Astrocyte of the cerebellum (primary cell): ENCODE data around the gene CHDH.

Experiments used
- DNase-seq: peaks from one replicate; pipeline ENCODE4 v3.0.0-alpha.2; 2011; ENCODE audit warnings: low read depth
- H3K4me3 ChIP-seq: 2 replicates; pipeline ENCODE4 v1.5.1; 2011; ENCODE audit warnings: mild to moderate bottlenecking, low read depth, low read length, moderate library complexity
- in situ Hi-C: cut with HindIII; loops from 2 replicates; pipeline ENCODE4 v1.10.0; 2017; ENCODE audit warnings: low sequenced_read_pairs
- TF ChIP-seq, protein P1 (sequence below): IDR thresholded peaks from 2 replicates; pipeline ENCODE4 v1.5.1; 2012; ENCODE audit warnings: low read length, low read depth, moderate library complexity, mild to moderate bottlenecking; ENCODE audit errors: missing control alignments

Gene CHDH

DNA sequence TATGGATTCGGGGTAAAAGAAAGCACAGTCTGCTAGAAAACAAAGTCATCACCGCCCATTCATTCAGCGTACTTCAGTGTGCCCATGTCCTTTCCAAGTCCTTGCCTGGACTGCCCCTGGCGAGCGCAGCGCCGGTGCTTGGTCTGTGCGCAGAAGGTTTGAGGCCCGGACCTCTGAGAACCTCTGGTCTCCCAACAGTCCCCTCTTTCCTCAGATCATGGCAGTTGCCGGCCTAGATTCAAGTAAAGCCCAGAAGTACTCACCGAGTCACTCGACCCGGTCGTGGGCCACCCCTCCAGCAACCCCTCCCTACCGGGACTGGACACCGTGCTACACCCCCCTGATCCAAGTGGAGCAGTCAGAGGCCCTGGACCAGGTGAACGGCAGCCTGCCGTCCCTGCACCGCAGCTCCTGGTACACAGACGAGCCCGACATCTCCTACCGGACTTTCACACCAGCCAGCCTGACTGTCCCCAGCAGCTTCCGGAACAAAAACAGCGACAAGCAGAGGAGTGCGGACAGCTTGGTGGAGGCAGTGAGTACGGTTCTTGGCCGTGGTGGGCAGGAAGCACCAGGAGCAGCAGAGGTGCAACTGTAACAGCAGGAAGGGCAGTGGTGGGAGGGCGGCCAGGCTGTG, 36.3 kb downstream of the CHDH start:
- no peak for DNase-seq
- in situ Hi-C loops: no loop called here
- no peak overlapping the region for H3K4me3 ChIP-seq
- TF ChIP-seq, protein P1, sequence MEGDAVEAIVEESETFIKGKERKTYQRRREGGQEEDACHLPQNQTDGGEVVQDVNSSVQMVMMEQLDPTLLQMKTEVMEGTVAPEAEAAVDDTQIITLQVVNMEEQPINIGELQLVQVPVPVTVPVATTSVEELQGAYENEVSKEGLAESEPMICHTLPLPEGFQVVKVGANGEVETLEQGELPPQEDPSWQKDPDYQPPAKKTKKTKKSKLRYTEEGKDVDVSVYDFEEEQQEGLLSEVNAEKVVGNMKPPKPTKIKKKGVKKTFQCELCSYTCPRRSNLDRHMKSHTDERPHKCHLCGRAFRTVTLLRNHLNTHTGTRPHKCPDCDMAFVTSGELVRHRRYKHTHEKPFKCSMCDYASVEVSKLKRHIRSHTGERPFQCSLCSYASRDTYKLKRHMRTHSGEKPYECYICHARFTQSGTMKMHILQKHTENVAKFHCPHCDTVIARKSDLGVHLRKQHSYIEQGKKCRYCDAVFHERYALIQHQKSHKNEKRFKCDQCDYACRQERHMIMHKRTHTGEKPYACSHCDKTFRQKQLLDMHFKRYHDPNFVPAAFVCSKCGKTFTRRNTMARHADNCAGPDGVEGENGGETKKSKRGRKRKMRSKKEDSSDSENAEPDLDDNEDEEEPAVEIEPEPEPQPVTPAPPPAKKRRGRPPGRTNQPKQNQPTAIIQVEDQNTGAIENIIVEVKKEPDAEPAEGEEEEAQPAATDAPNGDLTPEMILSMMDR: no peak

DNA sequence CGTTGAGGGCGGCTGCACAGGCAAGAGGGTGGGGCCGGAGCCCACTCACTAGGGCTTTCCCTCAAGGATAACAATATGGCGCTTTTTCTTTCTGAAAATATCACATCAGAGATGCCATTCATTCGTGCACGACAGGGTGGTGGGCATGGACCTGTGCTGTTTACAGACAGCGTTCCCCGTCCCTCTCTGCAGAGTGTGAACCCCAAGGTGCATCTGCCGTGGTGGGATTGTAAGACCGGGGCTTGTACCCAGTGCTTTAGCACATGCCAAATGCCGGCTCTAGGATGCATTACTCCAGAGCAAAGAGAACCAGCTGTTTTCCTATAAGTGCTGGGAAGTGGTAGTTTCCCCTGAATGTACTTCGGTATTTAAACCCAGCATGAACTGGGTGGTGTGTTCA, 37.0 kb downstream of the CHDH start:
- DNase-seq: no peak
- TF ChIP-seq, protein P1: no peak
- no peak overlapping the region for H3K4me3 ChIP-seq
- in situ Hi-C loops: no loop called here

DNA sequence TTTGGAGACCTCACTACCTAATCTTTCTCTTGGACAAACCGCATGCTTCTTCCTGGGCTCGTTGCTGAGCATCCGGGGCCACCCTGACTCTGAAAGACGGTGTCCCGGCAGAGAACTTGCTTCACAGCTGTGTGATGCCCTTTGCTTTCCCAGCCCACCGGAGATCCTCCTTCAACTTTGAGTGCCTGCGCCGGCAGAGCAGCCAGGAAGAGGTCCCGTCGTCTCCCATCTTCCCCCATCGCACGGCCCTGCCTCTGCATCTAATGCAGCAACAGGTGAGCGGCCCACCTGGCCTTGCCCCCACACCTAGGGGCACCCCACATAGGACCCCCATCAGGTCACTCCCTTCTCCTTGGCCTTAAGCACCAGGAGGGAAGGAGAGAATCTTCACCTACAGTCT, 37.7 kb downstream of the CHDH start:
- no peak for DNase-seq
- H3K4me3 ChIP-seq: no peak overlapping the region
- in situ Hi-C loops: no loop called here
- TF ChIP-seq, protein P1: no peak

DNA sequence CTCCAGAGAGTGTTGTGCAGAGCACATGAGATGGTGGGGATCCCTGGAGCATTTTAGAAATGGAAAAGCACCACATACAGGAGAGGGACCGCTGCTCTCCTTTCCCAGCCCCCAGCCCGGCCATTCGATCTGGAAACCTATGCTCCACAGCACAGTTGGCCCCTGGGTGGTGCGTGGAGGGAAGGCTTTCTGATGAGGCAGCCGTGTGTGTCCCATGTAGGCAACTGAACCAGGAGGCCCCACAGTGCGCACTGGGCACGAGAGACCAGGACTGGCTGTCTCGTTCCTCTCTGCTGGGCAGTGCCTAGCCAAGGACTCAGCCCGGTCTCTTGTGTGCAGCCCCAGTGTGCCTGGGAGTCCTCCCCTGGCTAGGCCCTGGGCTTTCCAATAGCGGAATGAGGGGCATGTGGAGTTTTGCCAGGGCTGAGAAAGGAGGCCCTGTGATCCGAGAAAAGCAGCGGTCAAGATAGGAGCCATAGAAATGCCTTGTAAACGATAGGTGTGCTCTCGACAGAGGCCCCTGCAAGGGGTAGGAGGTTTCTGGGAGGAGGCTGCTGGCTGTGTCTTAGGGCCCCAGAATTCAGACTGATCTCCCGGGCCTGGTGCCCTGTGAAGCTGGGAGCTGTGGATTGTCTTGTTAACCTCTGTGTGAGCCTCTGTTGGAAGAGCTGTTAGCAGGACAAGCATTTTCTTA, 39.0 kb downstream of the CHDH start:
- TF ChIP-seq, protein P1: no peak
- H3K4me3 ChIP-seq: no peak overlapping the region
- in situ Hi-C loops: no loop called here
- DNase-seq: no peak

DNA sequence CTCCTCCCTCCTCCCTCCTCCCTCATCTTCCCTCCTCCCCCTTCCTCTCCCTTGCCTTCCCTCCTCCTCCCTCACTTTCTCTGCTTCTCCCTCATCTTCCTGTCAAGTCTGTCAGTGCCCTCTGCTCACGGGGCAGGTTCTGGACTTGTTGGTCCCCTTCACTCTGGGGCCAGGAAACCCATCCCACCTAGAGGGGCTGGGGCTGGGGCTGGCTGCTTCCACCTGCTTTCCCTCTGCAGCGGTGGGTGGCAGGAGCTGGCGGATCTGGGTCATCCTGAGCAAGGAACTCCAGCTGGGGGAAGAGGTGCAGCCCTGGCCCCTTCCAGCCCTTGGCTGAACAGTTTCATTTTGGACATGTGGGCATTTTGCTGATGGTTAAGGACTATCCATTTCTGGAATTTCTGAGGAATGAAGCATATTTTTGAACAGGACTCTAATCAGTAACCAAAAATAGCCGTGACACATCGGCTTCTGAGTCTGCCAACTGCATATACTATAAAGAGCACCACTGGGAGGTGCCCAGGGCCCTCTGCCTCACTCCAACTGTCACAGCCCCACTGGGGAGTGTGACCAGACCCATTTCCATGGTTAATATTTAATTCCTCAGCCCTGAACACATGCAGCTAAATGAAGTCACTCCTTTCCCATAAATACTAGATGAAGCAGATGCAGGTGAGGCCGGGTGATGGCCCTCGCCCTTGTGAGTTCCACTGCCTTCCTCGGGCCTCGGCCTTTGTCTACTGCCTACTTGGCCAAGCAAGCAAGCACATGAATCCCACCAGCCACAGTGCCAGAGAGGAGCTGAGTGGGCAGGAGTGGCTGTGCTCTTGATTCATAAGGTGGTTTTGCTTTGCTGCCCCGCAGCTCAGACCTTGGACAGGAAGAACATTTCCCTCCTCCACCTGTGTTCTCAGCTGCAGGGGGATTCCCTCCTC, 39.8 kb downstream of the CHDH start:
- in situ Hi-C loops: no loop called here
- H3K4me3 ChIP-seq: no peak overlapping the region
- TF ChIP-seq, protein P1: no peak

DNA sequence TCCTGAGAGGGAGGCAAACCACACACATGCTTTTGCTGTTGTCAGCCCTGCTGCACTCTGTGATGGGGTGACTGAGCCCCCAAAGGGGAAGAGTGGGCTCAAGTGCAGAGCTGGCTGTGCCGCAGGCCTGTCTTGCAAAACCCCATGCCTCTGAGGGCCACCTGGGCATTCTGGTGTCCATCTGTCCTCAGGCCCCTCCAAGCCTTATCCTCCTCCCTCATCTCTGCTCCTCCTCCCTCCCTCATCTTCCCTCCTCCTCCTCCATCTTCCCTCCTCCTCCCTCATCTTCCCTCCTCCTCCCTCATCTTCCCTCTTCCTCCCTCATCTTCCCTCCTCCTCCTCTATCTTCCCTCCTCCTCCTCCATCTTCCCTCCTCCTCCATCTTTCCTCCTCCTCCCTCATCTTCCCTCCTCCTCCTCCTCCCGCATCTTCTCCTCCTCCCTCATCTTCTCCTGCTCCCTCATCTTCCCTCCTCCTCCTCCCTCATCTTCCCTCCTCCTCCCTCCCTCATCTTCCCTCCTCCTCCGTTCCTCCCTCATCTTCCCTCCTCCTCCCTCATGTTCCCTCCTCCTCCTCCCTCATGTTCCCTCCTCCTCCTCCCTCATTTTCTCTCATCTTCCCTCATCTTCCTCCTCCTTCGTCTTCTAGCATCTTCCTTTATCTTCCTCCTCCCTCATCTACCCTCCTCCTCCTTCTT, 40.6 kb downstream of the CHDH start:
- TF ChIP-seq, protein P1: no peak
- in situ Hi-C loops: no loop called here
- no peak for DNase-seq
- H3K4me3 ChIP-seq: no peak overlapping the region

More for the DNA sequence above, 39.8 kb downstream of the CHDH start:
- DNase-seq: peak; percentile 23
